Fibroblast of lung (primary cell): ENCODE results near the gene AGTPBP1.

Experiments used
- CTCF ChIP-seq, 2 donors: IDR thresholded peaks in 1 of 2; conservative IDR thresholded peaks in 1 of 2; 1 replicate in 1 of 2; 2 replicates in 1 of 2; pipeline ENCODE4 v1.5.1; 2011 to 2012; ENCODE audit warnings: low read length in 2 of 2, control low read depth in 1 of 2, inconsistent platforms in 1 of 2, low read depth in 1 of 2, mild to moderate bottlenecking in 1 of 2
- EZH2 ChIP-seq: IDR thresholded peaks from 2 replicates; pipeline ENCODE4 v1.5.1; 2012; ENCODE audit warnings: low read length, control low read depth, mild to moderate bottlenecking; ENCODE audit errors: missing control alignments

- no peak for TF ChIP-seq CTCF (conservative IDR thresholded peaks at IDR 0.05 in 1 of 2, IDR thresholded peaks at IDR 0.05 in 1 of 2; ENCODE audit: low read depth in 1 of 2, low read length in 2 of 2)
- TF ChIP-seq EZH2: no peak
These were observed 3.4 kb upstream of the AGTPBP1 start for GRCh38 chr9:85745203-85745602.
